Mucosa of gallbladder (tissue), 1 donor: Measurements from ENCODE around the gene LRRC2. TPM values are rescaled to one million over a fixed set of nuclear protein-coding genes. Genes with fewer than 3 reads are reported as not detected.
"Not testable (repeated sequence)": the region's sequence is repeated elsewhere in the genome, so short reads cannot be mapped to it uniquely, and the experiment has no call there.

Experiments used
- DNase-seq: peaks from one replicate; pipeline ENCODE4 v3.0.0-alpha.2; 2020; ENCODE audit warnings: low spot score
- total RNA-seq: library from RNA; stranded (reverse); gene quantifications from one replicate; pipeline ENCODE4 v1.2.1, GENCODE V29; 2021
- donor health status: DM: no; HTN: no; CAD: no.

The LRRC2 gene
- total RNA-seq, 1 donor from 2014 or later = 1.9 TPM

DNA sequence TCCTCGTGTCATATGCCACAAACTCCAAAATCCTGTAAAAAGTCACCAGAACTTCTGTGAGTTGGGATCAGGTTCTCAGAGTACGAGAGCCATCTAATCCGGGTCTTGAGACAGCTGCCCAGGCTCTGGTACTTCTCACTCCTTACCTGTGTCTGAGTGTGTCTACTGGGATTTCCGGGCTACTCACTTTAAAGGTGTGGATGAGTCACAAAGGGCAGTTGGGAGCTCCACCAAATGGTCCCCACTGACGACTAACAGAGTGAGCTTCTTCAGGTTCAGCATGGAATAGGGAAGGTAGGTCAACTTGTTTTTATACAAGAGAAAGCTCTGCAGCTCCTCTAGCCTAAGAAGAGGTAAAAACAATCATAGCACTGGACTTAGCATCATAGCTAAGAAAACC lies 38.9 kb downstream of the LRRC2 start:
- DNase-seq = no peak

GRCh38 chr3:46524832-46525231 lies 41.3 kb downstream of the LRRC2 start:
- DNase-seq = no peak

GRCh38 chr3:46524008-46524407 lies 42.1 kb downstream of the LRRC2 start:
- DNase-seq = no peak

DNA sequence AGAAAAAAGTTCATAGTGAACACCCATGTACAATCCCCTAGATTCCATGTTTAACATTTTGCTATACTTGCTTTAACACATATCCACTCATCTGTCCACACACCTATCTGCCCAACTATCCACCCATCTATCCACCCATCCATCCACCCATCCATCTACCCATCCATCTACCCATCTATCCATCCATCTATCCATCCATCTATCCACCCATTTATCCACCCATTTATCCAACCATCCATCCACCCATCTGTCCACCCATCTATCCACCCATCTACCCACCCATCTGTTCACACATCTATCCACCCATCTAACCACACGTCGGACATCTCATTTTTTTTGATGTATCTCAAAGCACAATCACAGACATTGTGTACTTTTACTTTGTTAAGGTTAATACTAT lies 42.5 kb downstream of the LRRC2 start:
- no peak for DNase-seq

DNA sequence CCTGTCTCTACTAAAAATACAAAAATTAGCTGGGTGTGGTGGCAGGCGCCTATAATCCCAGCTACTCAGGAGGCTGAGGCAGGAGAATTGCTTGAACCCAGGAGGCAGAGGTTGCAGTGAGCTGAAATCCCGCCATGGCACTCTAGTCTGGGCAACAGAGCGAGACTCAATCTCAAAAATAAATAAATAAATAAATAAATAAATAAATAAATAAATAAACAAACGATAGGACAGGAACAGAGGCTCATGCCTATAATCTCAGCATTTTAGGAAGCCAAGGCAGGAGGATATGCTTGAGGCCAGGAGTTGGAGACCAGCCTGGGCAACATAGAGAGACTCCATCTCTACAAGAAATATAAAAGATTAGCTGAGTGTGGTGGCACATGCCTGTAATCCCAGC lies 43.9 kb downstream of the LRRC2 start:
- DNase-seq = not testable (repeated sequence)

GRCh38 chr3:46521096-46521495 lies 45.0 kb downstream of the LRRC2 start:
- DNase-seq = no peak

- DNase-seq = no peak
Measured at GRCh38 chr3:46520531-46520930, 45.6 kb downstream of the LRRC2 start.

GRCh38 chr3:46519952-46520351 lies 46.1 kb downstream of the LRRC2 start:
- no peak for DNase-seq

DNA sequence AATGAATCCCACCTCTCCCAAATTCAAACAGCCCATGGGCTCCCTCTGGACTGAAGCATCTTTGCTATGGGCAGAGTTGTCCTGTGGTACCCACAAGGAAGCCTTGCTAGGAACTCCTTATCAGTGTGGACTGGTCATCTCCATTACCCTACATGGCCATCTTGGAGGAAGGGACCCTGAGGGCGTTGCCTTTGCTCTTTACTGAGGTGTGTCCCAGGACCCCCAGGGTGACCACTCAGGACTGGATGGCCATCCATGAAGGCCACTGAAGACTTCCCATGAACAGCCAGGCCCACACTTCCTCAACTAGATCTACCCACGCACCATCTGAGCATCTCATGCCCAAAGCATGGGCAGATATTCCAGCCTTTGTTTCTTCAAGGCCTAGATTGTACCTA lies 48.3 kb downstream of the LRRC2 start:
- no peak for DNase-seq

- DNase-seq = no peak
Measured at GRCh38 chr3:46517016-46517783, 48.9 kb downstream of the LRRC2 start.

GRCh38 chr3:46516521-46516920 lies 49.6 kb downstream of the LRRC2 start:
- DNase-seq = no peak

GRCh38 chr3:46512191-46512749 lies 53.8 kb downstream of the LRRC2 start:
- DNase-seq = no peak

GRCh38 chr3:46509661-46510187 lies 56.4 kb downstream of the LRRC2 start:
- no peak for DNase-seq

DNA sequence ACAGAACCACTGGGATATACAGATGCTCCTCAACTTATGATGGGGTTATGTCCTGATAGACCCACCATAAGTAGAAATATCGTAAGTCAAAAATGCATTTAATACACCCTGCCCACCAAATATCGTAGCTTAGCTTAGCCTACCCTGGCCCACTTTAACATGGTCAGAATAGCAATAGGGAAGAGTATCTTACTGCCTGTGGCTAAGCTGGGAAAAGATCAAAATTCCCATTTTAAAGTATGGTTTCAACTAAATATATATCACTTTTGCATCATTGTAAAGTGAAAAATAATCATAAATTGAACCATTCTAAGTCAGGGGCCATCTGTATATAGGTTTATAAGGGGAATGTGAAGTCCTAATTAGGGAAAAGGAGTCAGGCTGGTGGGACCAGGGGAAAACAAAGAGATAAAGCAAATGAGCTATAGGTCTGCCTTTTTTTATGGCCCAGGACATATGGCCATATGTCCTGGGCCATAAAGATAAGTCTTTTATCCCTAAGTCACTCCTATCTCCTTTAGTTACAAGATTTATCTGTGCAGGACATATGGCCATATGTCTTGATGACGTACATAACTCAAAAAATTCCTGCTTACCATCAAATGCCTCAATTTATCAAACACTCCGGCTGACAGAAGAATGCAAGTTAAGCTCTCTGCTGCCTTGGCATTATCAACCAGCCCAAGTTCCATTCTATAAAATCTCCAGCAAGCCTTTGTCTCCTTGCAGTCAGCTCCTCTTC lies 57.1 kb downstream of the LRRC2 start:
- no peak for DNase-seq

DNA sequence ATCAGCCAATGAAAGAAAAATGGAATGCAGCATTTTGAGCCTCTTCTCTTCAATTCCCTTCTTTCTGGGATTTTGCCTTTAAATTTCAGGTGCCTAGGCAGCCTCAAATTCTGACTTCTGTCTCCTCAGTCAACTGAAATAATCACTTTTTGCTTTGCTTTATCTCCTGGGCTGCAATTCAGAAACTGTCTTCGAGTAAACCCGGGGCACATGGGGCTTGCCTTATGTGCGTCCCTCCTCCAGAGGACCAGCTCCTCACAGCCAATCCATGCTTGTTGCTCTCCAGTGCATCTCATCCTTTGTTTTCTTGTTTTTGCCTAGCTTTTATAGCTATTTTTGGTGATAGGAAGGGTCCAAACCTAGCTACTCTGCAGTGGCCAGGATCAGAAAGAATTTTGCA lies 59.6 kb downstream of the LRRC2 start:
- no peak for DNase-seq

DNA sequence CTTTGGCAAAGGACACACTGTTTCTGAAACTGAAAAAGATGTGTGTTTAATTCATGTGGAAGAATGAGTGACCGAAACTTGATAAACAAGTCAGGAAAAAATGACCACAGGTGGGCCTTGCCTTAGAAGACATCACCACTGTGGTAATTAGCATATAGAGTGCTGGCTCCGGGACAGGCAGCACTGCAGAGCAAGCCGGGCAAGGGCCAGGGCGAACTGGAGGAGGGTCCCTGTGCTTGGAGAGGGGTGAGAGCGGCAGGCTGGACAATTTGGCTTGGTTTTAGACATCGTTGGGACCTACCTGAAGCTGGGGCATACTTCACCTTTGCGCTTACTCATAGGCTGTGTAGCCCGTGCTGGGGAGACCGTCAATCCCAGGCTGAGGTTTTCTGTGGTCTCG lies 60.1 kb downstream of the LRRC2 start:
- no peak for DNase-seq

DNA sequence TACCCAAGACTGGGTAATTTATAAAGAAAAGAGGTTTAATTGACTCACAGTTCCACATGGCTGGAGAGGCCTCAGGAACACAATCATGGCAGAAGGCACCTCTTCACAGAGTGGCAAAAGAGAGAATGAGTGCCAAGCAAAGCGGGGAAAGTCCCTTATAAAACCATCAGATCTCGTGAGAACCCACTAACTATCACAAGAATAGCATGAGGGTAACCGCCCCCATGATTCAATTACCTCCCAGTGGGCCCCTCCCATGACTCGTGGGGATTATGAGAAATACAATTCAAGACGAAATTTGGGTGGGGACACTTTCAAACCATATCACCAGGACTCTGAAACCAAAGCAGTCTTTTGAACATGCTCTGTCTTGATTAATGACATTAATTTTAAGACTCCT lies 61.3 kb downstream of the LRRC2 start:
- DNase-seq = no peak

GRCh38 chr3:46503200-46503874 lies 62.8 kb downstream of the LRRC2 start:
- DNase-seq = no peak

- DNase-seq = no peak
Measured at GRCh38 chr3:46501702-46502101, 64.4 kb downstream of the LRRC2 start.

DNA sequence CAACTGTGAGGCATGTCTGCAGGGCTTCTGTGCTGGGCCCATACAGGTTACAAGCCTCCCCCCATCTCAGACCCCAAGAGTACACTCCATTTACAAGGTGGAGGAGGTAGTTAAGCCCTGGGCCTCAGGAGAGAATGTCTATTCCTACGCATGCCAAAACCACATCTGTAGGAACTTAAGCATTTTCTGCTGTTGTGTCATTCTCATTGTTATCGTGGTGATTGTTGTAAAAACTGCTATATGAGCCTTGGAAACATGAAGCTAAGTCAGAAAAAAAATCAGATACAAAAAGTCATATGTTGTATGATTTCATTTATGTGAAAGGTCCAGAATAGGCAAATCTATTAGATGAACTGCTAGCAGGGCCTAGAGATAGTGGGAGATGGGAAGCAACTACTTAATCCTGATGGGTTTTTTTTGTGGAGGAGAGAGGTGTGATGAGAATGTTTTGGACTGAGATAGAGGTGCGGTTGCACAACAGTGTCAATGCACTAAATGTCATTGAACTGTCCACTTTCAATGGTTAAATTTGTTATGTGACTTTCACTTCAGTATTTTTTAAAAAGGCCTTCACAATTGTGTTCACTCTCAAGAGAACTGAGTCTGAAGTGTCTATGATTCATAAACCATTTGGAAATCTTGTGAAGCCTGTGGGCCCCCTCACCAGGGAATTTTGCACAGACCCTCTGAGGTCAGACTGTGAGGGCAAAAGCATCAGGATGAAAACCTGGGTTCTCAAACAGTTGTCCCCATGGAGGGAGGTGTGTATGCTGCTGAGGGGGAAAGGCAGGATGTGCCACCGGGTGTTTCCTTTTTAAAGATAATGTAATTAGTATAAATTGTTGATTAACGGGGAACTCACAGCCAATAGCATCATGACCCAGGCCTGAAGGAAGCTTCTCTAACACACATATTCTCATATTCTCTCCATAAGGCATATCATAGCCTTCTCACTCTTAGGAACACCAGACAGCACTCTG lies 65.2 kb downstream of the LRRC2 start:
- no peak for DNase-seq

- no peak for DNase-seq
Measured at GRCh38 chr3:46498916-46499519, 67.1 kb downstream of the LRRC2 start.
